ENCODE results near the gene OR52N5. TPM values are rescaled to one million over a fixed set of nuclear protein-coding genes. Genes with fewer than 3 reads are reported as not detected.

Gene OR52N5
- total RNA-seq, 1 donor from 2014 or later = not detected

DNA sequence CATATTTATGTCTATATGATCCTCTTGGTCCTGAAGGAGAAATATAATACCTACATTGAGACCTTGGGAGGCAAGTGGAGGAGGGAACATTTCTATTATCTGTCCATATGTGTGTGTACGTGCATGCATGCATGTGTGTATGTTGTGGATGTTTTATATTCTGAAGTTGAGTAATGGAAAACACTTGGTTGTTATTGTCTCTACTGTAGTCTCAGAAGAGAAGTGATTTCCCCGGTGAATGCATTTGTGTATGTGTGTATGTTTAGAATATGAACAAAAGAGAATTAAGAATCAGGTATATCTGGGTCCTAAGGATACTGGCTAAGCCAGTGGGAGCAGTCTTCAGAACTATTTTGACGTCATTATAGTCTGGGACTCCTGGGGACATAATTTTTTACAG, 8.0 kb upstream of the OR52N5 start, which contains the start of gene OR52N1:
TSS of gene OR52N1 (minus strand) at position 101 of the 400 bp plus-strand sequence. CDS start 2,449 bp downstream, outside the sequence.
- TF ChIP-seq, protein P1, sequence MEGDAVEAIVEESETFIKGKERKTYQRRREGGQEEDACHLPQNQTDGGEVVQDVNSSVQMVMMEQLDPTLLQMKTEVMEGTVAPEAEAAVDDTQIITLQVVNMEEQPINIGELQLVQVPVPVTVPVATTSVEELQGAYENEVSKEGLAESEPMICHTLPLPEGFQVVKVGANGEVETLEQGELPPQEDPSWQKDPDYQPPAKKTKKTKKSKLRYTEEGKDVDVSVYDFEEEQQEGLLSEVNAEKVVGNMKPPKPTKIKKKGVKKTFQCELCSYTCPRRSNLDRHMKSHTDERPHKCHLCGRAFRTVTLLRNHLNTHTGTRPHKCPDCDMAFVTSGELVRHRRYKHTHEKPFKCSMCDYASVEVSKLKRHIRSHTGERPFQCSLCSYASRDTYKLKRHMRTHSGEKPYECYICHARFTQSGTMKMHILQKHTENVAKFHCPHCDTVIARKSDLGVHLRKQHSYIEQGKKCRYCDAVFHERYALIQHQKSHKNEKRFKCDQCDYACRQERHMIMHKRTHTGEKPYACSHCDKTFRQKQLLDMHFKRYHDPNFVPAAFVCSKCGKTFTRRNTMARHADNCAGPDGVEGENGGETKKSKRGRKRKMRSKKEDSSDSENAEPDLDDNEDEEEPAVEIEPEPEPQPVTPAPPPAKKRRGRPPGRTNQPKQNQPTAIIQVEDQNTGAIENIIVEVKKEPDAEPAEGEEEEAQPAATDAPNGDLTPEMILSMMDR (IDR thresholded peaks at IDR 0.05) = no peak
- no peak for ATAC-seq
- no peaks in the 10 kb centered on the region for H3K27me3 ChIP-seq
- H3K4me3 ChIP-seq = no peak within 1 kb of the TSS
- no peak for DNase-seq
- H3K9me3 ChIP-seq = no peaks in the 10 kb centered on the region
- H3K4me1 ChIP-seq = no peaks in the 10 kb centered on the region
- H3K36me3 ChIP-seq = no peaks in the 10 kb centered on the region
- H3K27ac ChIP-seq = no peak within 1 kb of the TSS
- intact Hi-C loops (cut with DNase I) = no loop called here

GRCh38 chr11:5767056-5767455, 16.1 kb downstream of the OR52N5 start:
- Histone ChIP-seq H3K4me1 (no peaks in the 10 kb centered on the region), H3K9me3 (no peaks in the 10 kb centered on the region), H3K4me3 (no peak overlapping the region), H3K27ac (no peak overlapping the region), H3K36me3 (no peaks in the 10 kb centered on the region), H3K27me3 (no peaks in the 10 kb centered on the region)
- DNase-seq = no peak
- TF ChIP-seq, protein P1 (IDR thresholded peaks at IDR 0.05) = no peak
- no peak for ATAC-seq
- intact Hi-C loops (cut with DNase I) = no loop called here

- H3K9me3 ChIP-seq = no peaks in the 10 kb centered on the region
- no peaks in the 10 kb centered on the region for H3K4me1 ChIP-seq
- DNase-seq = no peak
- ATAC-seq = no peak
- H3K4me3 ChIP-seq = no peak within 1 kb of the TSS
- no peaks in the 10 kb centered on the region for H3K27me3 ChIP-seq
- TF ChIP-seq, protein P1 (IDR thresholded peaks at IDR 0.05) = no peak
- intact Hi-C loops (cut with DNase I) = no loop called here
- no peak within 1 kb of the TSS for H3K27ac ChIP-seq
- no peaks in the 10 kb centered on the region for H3K36me3 ChIP-seq
Observed at GRCh38 chr11:5753943-5754342, 29.2 kb downstream of the OR52N5 start, which contains the start of gene OR52N4. OR52N4 (plus strand) TSS chr11:5754243; CDS start chr11:5754741, 498 bp downstream.

DNA sequence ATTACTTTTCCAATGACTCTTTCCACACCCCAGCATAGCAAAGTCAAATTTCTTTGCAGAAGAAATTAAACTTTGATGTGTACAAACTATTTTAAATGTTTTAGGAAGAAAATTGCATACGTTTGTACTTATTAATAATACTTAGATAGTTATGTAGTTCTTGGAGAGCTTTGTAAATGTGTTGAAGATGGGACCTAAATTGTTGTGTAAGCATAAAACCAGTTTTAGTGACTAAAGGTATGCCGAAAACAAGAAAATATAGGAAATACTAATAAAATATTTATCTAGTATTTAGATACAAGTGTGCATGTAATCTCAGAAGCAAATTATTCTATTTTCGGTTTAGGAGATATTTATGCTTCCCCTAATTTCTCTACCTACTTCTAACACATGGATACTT, 33.3 kb downstream of the OR52N5 start:
- intact Hi-C loops (cut with DNase I) = no loop called here
- Histone ChIP-seq H3K27ac (no peak overlapping the region), H3K9me3 (no peaks in the 10 kb centered on the region), H3K4me3 (no peak overlapping the region), H3K4me1 (no peaks in the 10 kb centered on the region), H3K36me3 (no peaks in the 10 kb centered on the region), H3K27me3 (no peaks in the 10 kb centered on the region)
- DNase-seq (no peak), ATAC-seq (no peak)
- TF ChIP-seq, protein P1 (IDR thresholded peaks at IDR 0.05) = no peak

DNA sequence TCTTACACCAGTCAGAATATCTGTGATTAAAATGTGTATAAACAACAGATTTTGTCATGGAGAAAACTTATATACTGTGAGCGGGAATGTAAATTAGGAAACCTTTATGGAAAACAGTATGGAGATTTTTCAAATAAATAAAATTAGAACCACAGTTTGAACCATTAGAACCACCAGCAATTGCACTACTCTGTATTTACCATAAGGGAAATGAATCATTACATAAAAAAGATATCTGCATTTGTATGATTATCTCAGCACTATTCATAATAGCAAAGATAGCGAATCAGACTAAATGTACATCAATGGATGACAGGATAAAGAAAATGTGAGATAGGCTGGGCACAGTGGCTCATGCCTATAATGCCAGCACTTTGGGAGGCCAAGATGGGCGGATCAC, 36.5 kb downstream of the OR52N5 start:
- no peaks in the 10 kb centered on the region for H3K9me3 ChIP-seq
- H3K27me3 ChIP-seq = no peaks in the 10 kb centered on the region
- intact Hi-C loops (cut with DNase I) = no loop called here
- no peak overlapping the region for H3K4me3 ChIP-seq
- no peak for ATAC-seq
- H3K27ac ChIP-seq = no peak overlapping the region
- H3K4me1 ChIP-seq = no peaks in the 10 kb centered on the region
- TF ChIP-seq, protein P1 (IDR thresholded peaks at IDR 0.05) = no peak
- DNase-seq = no peak
- no peaks in the 10 kb centered on the region for H3K36me3 ChIP-seq

DNA sequence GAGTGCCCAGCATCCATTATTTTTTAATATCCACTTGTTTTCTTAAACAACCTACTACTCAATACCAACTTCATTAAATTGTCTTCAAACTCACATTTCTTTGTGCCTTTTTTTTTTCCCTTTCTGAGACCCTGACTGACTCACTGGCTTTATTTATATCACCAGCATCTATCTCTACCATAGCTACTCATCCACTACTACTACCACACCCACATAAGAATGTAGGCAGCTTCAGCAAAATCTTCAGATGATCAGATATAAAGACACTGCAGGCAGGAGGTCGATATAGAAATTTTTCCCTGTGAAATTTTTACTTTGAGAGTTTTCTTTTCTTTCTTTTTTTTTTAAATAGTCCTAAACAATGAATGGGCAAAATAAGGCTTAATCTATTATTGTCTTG, 44.7 kb downstream of the OR52N5 start:
- intact Hi-C loops (cut with DNase I) = no loop called here

More for the DNA sequence above, 44.7 kb downstream of the OR52N5 start:
- TF ChIP-seq, protein P1 (IDR thresholded peaks at IDR 0.05) = no peak
- no peaks in the 10 kb centered on the region for H3K27me3 ChIP-seq
- DNase-seq = no peak
- no peak overlapping the region for H3K27ac ChIP-seq
- H3K4me3 ChIP-seq = no peak overlapping the region
- no peak for ATAC-seq
- H3K4me1 ChIP-seq = no peaks in the 10 kb centered on the region
- no peaks in the 10 kb centered on the region for H3K9me3 ChIP-seq
- no peaks in the 10 kb centered on the region for H3K36me3 ChIP-seq
